Measurements from ENCODE around the gene MLLT3. TPM values are rescaled to one million over a fixed set of nuclear protein-coding genes. Genes with fewer than 3 reads are reported as not detected.

MLLT3 gene
- total and polyA plus RNA-seq, 7 experiments from 2014 or later = 40.9 to 85.3 (median 64.8) TPM

GRCh38 chr9:20532584-20532983, 89.7 kb downstream of the MLLT3 start:
- CTCF ChIA-PET = no interaction called here
- H3K4me3 Mint-ChIP-seq = no peak overlapping the region
- H3K4me3 ChIP-seq (ENCODE audit: low read length) = no peak overlapping the region
- ATAC-seq (no peak), DNase-seq (no peak)
- peaks cover 5 to 36% (median 16%) of the 10 kb centered on the region in 5 donors for H3K36me3 Mint-ChIP-seq
- H3K9me3 ChIP-seq (ENCODE audit: control insufficient read depth in 2 of 3, low read length in 3 of 3) = no peaks in the 10 kb centered on the region
- H3K4me1 Mint-ChIP-seq = peaks cover 39 to 90% (median 88%) of the 10 kb centered on the region in 7 donors
- POLR2A ChIA-PET = no interaction called here
- peaks cover 0 to 28% of the 10 kb centered on the region in 2 donors for H3K4me1 ChIP-seq (ENCODE audit: control insufficient read depth in 2 of 2, insufficient read depth in 2 of 2, low read length in 2 of 2)
- H3K27ac Mint-ChIP-seq = peak overlapping the region in 2 of 9 donors; percentile 28 to 46
- no peak overlapping the region for H3K27ac ChIP-seq (ENCODE audit: low read depth, low read length)
- H3K9me3 Mint-ChIP-seq = no peaks in the 10 kb centered on the region
- H3K27me3 ChIP-seq (ENCODE audit: control insufficient read depth in 2 of 2, insufficient read depth in 2 of 2, low read length in 2 of 2) = no peaks in the 10 kb centered on the region
- intact Hi-C loops (cut with micrococcal nuclease) = no loop called here
- no peaks in the 10 kb centered on the region for H3K36me3 ChIP-seq (ENCODE audit: control insufficient read depth in 2 of 3, insufficient read depth in 3 of 3, low read length in 3 of 3)
- H3K27me3 Mint-ChIP-seq = no peaks in the 10 kb centered on the region

GRCh38 chr9:20529837-20530236, 92.5 kb downstream of the MLLT3 start:
- Mint-ChIP-seq H3K4me1 (peaks cover 46 to 91% (median 87%) of the 10 kb centered on the region in 7 donors), H3K9me3 (peaks cover 0 to 2% (median 0%) of the 10 kb centered on the region in 11 donors), H3K27me3 (no peaks in the 10 kb centered on the region), H3K4me3 (peak overlapping the region in 8 of 10 donors; percentile 11 to 75 (median 50)), H3K27ac (peak overlapping the region; percentile 9 to 82 (median 67)), H3K36me3 (peaks cover 5 to 29% (median 10%) of the 10 kb centered on the region in 5 donors)
- Histone ChIP-seq H3K27me3 (ENCODE audit: control insufficient read depth in 2 of 2, insufficient read depth in 2 of 2, low read length in 2 of 2) (no peaks in the 10 kb centered on the region), H3K36me3 (ENCODE audit: control insufficient read depth in 2 of 3, insufficient read depth in 3 of 3, low read length in 3 of 3) (no peaks in the 10 kb centered on the region), H3K4me3 (ENCODE audit: low read length) (no peak overlapping the region), H3K9me3 (ENCODE audit: control insufficient read depth in 2 of 3, low read length in 3 of 3) (no peaks in the 10 kb centered on the region), H3K4me1 (ENCODE audit: control insufficient read depth in 2 of 2, insufficient read depth in 2 of 2, low read length in 2 of 2) (peaks cover 0 to 33% of the 10 kb centered on the region in 2 donors), H3K27ac (ENCODE audit: low read depth, low read length) (no peak overlapping the region)
- no peak for DNase-seq
- ATAC-seq = no peak
- intact Hi-C loops (cut with micrococcal nuclease) = loop anchor here (2.0 kb wide), 2 partner anchors 17 to 21 kb away; no protein-coding TSS in a partner anchor
- ChIA-PET CTCF (interaction anchor here (0.6 to 1.5 kb wide), 2 partner anchors 17 to 258 kb away, joined by 4 read pairs; no protein-coding TSS in a partner anchor), POLR2A (no interaction called here)

DNA sequence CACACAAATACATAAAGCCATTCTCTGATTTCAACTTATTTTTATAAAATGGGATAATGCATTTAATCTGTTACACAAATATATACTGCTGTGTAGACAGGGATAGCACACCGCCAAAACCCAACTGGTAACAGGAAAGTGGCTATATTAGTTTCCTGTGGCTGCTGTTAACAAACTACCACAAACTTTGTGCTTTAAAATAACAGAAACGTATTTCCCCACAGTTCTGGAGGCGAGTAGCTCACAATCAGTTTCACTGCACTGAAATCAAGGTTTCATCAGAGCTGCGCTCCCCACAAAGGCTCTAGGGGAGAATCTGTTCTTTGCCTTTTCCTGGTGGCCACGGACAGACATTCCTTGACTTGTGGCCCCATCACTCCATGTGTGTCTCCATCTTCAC, 94.0 kb downstream of the MLLT3 start:
- Mint-ChIP-seq H3K27me3 (no peaks in the 10 kb centered on the region), H3K36me3 (peaks cover 5 to 22% (median 8%) of the 10 kb centered on the region in 5 donors), H3K9me3 (peaks cover 0 to 2% (median 0%) of the 10 kb centered on the region in 11 donors), H3K4me1 (peaks cover 50 to 93% (median 87%) of the 10 kb centered on the region in 7 donors), H3K4me3 (peak overlapping the region in 8 of 10 donors; percentile 1 to 70 (median 40)), H3K27ac (peak overlapping the region; percentile 2 to 78 (median 53))
- ATAC-seq (no peak), DNase-seq (no peak)
- H3K36me3 ChIP-seq (ENCODE audit: control insufficient read depth in 2 of 3, insufficient read depth in 3 of 3, low read length in 3 of 3) = no peaks in the 10 kb centered on the region
- H3K27ac ChIP-seq (ENCODE audit: low read depth, low read length) = no peak overlapping the region
- H3K9me3 ChIP-seq (ENCODE audit: control insufficient read depth in 2 of 3, low read length in 3 of 3) = no peaks in the 10 kb centered on the region
- H3K4me3 ChIP-seq (ENCODE audit: low read length) = no peak overlapping the region
- ChIA-PET CTCF (no interaction called here), POLR2A (interaction anchor here (0.6 kb wide), 1 partner anchor 1106 kb away, joined by 4 read pairs; no protein-coding TSS in a partner anchor)
- H3K4me1 ChIP-seq (ENCODE audit: control insufficient read depth in 2 of 2, insufficient read depth in 2 of 2, low read length in 2 of 2) = peaks cover 0 to 42% of the 10 kb centered on the region in 2 donors
- intact Hi-C loops (cut with micrococcal nuclease) = loop anchor here (1.0 to 2.0 kb wide), 3 partner anchors 10 to 19 kb away; no protein-coding TSS in a partner anchor
- no peaks in the 10 kb centered on the region for H3K27me3 ChIP-seq (ENCODE audit: control insufficient read depth in 2 of 2, insufficient read depth in 2 of 2, low read length in 2 of 2)

DNA sequence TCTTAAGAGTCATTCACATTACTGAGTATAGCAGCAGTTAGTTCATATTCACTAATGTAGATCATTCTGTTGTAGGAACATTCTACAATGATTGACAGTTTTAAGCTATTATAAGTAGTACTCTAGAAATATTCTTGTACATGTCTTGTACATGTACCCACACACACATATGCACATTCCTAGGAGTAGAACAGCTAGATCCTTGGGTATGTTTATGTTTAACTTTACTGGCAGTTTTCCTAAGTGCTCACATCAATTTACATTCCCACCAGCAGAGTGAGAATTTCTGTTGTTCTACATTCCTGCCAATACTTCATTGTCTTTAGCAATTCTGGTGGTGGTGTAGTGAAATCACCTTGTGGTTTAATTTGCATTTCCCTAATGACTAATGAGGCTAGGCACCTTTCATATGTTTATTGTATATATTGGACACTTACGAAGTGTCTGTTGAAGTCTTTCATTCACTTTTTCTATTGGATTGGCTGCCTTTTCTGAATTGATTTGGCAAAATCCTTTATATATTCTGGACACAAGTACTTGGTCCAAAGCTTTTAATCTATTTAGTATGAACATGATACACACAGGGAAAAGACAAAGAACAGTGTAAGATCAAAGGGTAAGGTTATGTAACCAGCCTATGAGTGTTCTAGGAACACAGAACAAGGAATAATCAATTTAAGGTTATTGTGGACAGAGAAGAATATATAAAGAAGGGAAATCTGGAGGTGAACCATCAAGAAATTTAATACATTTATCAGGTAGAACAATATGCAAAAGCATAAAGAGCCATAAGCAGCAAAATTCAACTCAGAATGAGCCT, 95.6 kb downstream of the MLLT3 start:
- H3K4me1 ChIP-seq (ENCODE audit: control insufficient read depth in 2 of 2, insufficient read depth in 2 of 2, low read length in 2 of 2) = peaks cover 0 to 42% of the 10 kb centered on the region in 2 donors
- H3K9me3 Mint-ChIP-seq = peaks cover 0 to 2% (median 0%) of the 10 kb centered on the region in 11 donors
- H3K36me3 ChIP-seq (ENCODE audit: control insufficient read depth in 2 of 3, insufficient read depth in 3 of 3, low read length in 3 of 3) = no peaks in the 10 kb centered on the region
- intact Hi-C loops (cut with micrococcal nuclease) = no loop called here
- ChIA-PET POLR2A (no interaction called here), CTCF (interaction anchor here (0.7 to 1.0 kb wide), 2 partner anchors 14 to 146 kb away, joined by 3 read pairs; no protein-coding TSS in a partner anchor)
- no peak for ATAC-seq
- H3K4me1 Mint-ChIP-seq = peaks cover 55 to 100% (median 93%) of the 10 kb centered on the region in 7 donors
- peak overlapping the region in 4 of 10 donors; percentile 0 to 32 (median 12) for H3K4me3 Mint-ChIP-seq
- H3K4me3 ChIP-seq (ENCODE audit: low read length) = no peak overlapping the region
- DNase-seq = no peak
- peaks cover 5 to 32% (median 13%) of the 10 kb centered on the region in 5 donors for H3K36me3 Mint-ChIP-seq
- no peaks in the 10 kb centered on the region for H3K27me3 ChIP-seq (ENCODE audit: control insufficient read depth in 2 of 2, insufficient read depth in 2 of 2, low read length in 2 of 2)
- no peaks in the 10 kb centered on the region for H3K27me3 Mint-ChIP-seq
- no peaks in the 10 kb centered on the region for H3K9me3 ChIP-seq (ENCODE audit: control insufficient read depth in 2 of 3, low read length in 3 of 3)
- H3K27ac ChIP-seq (ENCODE audit: low read depth, low read length) = peak overlapping the region; percentile 20
- H3K27ac Mint-ChIP-seq = peak overlapping the region in 8 of 9 donors; percentile 0 to 85 (median 50)

- Mint-ChIP-seq H3K27me3 (no peaks in the 10 kb centered on the region), H3K9me3 (peaks cover 0 to 2% (median 0%) of the 10 kb centered on the region in 11 donors), H3K4me1 (peaks cover 54 to 100% (median 93%) of the 10 kb centered on the region in 7 donors), H3K4me3 (peak overlapping the region in 4 of 10 donors; percentile 11 to 49 (median 33)), H3K27ac (peak overlapping the region in 3 of 9 donors; percentile 36 to 63 (median 62)), H3K36me3 (peaks cover 0 to 29% (median 5%) of the 10 kb centered on the region in 5 donors)
- Histone ChIP-seq H3K9me3 (ENCODE audit: control insufficient read depth in 2 of 3, low read length in 3 of 3) (no peaks in the 10 kb centered on the region), H3K4me3 (ENCODE audit: low read length) (no peak overlapping the region), H3K36me3 (ENCODE audit: control insufficient read depth in 2 of 3, insufficient read depth in 3 of 3, low read length in 3 of 3) (no peaks in the 10 kb centered on the region), H3K4me1 (ENCODE audit: control insufficient read depth in 2 of 2, insufficient read depth in 2 of 2, low read length in 2 of 2) (peaks cover 0 to 38% of the 10 kb centered on the region in 2 donors), H3K27ac (ENCODE audit: low read depth, low read length) (no peak overlapping the region), H3K27me3 (ENCODE audit: control insufficient read depth in 2 of 2, insufficient read depth in 2 of 2, low read length in 2 of 2) (no peaks in the 10 kb centered on the region)
- ChIA-PET POLR2A (no interaction called here), CTCF (interaction anchor here (0.7 kb wide), 1 partner anchor 38 kb away, joined by 5 read pairs; no protein-coding TSS in a partner anchor)
- DNase-seq (no peak), ATAC-seq (no peak)
- intact Hi-C loops (cut with micrococcal nuclease) = loop anchor here in 1 of 2 donors (5.0 kb wide), 1 partner anchor 33 kb away; no protein-coding TSS in a partner anchor
Observed at GRCh38 chr9:20524776-20525175, 97.5 kb downstream of the MLLT3 start.

- Histone ChIP-seq H3K36me3 (ENCODE audit: control insufficient read depth in 2 of 3, insufficient read depth in 3 of 3, low read length in 3 of 3) (no peaks in the 10 kb centered on the region), H3K4me3 (ENCODE audit: low read length) (no peak overlapping the region), H3K9me3 (ENCODE audit: control insufficient read depth in 2 of 3, low read length in 3 of 3) (no peaks in the 10 kb centered on the region), H3K27ac (ENCODE audit: low read depth, low read length) (no peak overlapping the region), H3K4me1 (ENCODE audit: control insufficient read depth in 2 of 2, insufficient read depth in 2 of 2, low read length in 2 of 2) (peaks cover under 1 to 31% of the 10 kb centered on the region in 2 donors), H3K27me3 (ENCODE audit: control insufficient read depth in 2 of 2, insufficient read depth in 2 of 2, low read length in 2 of 2) (no peaks in the 10 kb centered on the region)
- ATAC-seq = no peak
- Mint-ChIP-seq H3K36me3 (peaks cover 0 to 45% (median 8%) of the 10 kb centered on the region in 5 donors), H3K4me3 (no peak overlapping the region), H3K27ac (no peak overlapping the region), H3K4me1 (peaks cover 56 to 95% (median 87%) of the 10 kb centered on the region in 7 donors), H3K9me3 (peaks cover 0 to 2% (median 0%) of the 10 kb centered on the region in 11 donors), H3K27me3 (no peaks in the 10 kb centered on the region)
- ChIA-PET CTCF (no interaction called here), POLR2A (no interaction called here)
- intact Hi-C loops (cut with micrococcal nuclease) = loop anchor here in 1 of 2 donors (1.0 kb wide), 2 partner anchors 10 kb away; no protein-coding TSS in a partner anchor
- DNase-seq = no peak
Observed at GRCh38 chr9:20518737-20519136, 103.6 kb downstream of the MLLT3 start.
